ENCODE results near the gene ERICH4.

DNA sequence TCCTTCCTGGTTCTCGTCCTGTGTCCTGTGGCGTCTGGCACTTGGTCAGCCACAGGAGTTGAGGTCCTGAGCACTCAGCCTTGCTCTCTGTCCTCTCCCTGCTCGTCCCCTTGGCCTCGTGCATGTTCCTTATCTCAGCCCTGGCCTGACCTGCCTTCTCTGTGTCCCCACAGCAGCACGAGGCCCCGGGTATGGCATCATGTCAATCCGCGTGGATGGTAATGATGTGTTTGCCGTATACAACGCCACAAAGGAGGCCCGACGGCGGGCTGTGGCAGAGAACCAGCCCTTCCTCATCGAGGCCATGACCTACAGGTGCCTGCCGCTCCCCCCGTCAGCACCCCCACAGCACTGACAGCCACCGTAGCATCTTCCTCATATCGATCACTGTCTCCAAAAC lies 20.5 kb upstream of the ERICH4 start:
- TF ChIP-seq CTCF (IDR thresholded peaks at IDR 0.05) (no peak), POLR2AphosphoS5 (IDR thresholded peaks at IDR 0.05) (no peak)
